HEK293 (cell line): ENCODE results near the gene CAB39L.

Experiments used
- HOXD13 ChIP-seq: sonication (generic); formaldehyde crosslinking; IDR thresholded peaks from 2 replicates; pipeline ENCODE4 v1.8.0; 2022; ENCODE audit warnings: missing genetic modification reagents, borderline replicate concordance
- KLF7 ChIP-seq: fragments of 450-650 bp; formaldehyde crosslinking; IDR thresholded peaks from 2 replicates; pipeline ENCODE4 v1.5.1; 2016; ENCODE audit warnings: missing biosample characterization, missing genetic modification characterization, borderline replicate concordance
- SETDB1 ChIP-seq: IDR thresholded peaks from one replicate; pipeline ENCODE4 v1.6.1; 2017; ENCODE audit warnings: mild to moderate bottlenecking, low read length, moderate library complexity, mixed read lengths; ENCODE audit not compliant: insufficient read length
- SP2 ChIP-seq: fragments of 450-650 bp; formaldehyde crosslinking; IDR thresholded peaks from 2 replicates; pipeline ENCODE4 v1.5.1; 2016; ENCODE audit warnings: missing biosample characterization, missing genetic modification characterization
- YY1 ChIP-seq: fragments of 450-650 bp; formaldehyde crosslinking; IDR thresholded peaks from 2 replicates; pipeline ENCODE4 v1.5.1; 2018; ENCODE audit warnings: missing biosample characterization, missing genetic modification characterization
- ZNF114 ChIP-seq: fragments of 450-650 bp; formaldehyde crosslinking; IDR thresholded peaks from 2 replicates; pipeline ENCODE4 v1.5.0; 2017; ENCODE audit warnings: missing biosample characterization, missing genetic modification characterization
- ZNF311 ChIP-seq: fragments of 450-650 bp; formaldehyde crosslinking; IDR thresholded peaks from 2 replicates; pipeline ENCODE4 v1.5.1; 2017; ENCODE audit warnings: missing biosample characterization, missing genetic modification characterization, borderline replicate concordance
- ZNF670 ChIP-seq: fragments of 450-650 bp; formaldehyde crosslinking; IDR thresholded peaks from 2 replicates; pipeline ENCODE4 v1.5.1; 2016; ENCODE audit warnings: missing biosample characterization, missing genetic modification characterization, low read depth
- TF ChIP-seq, protein P1 (sequence below): fragments of 450-650 bp; formaldehyde crosslinking; IDR thresholded peaks from 2 replicates; pipeline ENCODE4 v1.5.1; 2016; ENCODE audit warnings: missing biosample characterization, missing genetic modification characterization, low read depth
- TF ChIP-seq, protein P2 (sequence below): fragments of 450-650 bp; formaldehyde crosslinking; IDR thresholded peaks from 2 replicates; pipeline ENCODE4 v1.5.1; 2016; ENCODE audit warnings: missing biosample characterization, missing genetic modification characterization
- TF ChIP-seq, protein P3 (sequence below): fragments of 450-650 bp; formaldehyde crosslinking; IDR thresholded peaks from 2 replicates; pipeline ENCODE4 v1.5.1; 2016; ENCODE audit warnings: missing biosample characterization, missing genetic modification characterization
- TF ChIP-seq, protein P4 (sequence below): fragments of 450-650 bp; formaldehyde crosslinking; IDR thresholded peaks from 2 replicates; pipeline ENCODE4 v1.5.1; 2016; ENCODE audit warnings: missing biosample characterization, missing genetic modification characterization
- TF ChIP-seq, protein P5 (sequence below): fragments of 450-650 bp; formaldehyde crosslinking; IDR thresholded peaks from 2 replicates; pipeline ENCODE4 v1.5.1; 2016; ENCODE audit warnings: missing biosample characterization, missing genetic modification characterization
- TF ChIP-seq, protein P6 (sequence below): IDR thresholded peaks from 2 replicates; pipeline ENCODE4 v1.6.1; 2011; ENCODE audit warnings: mild to moderate bottlenecking, low read depth, low read length, borderline replicate concordance

DNA sequence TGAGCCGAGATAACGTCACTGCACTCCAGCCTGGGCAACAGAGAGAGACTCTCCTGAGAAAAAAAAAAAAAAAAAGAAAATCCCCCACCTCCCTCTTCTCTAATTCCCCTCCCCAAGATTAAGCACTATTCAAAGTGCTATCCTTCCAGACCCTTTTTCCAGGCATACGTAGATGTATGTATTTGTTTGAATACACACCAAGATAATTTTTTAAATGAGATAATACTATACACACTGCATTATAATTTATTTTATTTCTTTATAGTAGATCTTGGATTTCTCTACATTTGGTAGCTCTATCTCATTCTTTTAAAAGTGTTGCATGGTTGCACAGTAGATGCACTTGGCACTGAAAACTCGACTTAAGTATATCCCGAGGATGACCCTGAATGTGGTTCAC is 32.5 kb downstream of the CAB39L start:
- TF ChIP-seq ZNF311 (tag by site-specific recombination) = no peak
- no peak for TF ChIP-seq ZNF114 (tag by site-specific recombination)
- TF ChIP-seq, protein P1, sequence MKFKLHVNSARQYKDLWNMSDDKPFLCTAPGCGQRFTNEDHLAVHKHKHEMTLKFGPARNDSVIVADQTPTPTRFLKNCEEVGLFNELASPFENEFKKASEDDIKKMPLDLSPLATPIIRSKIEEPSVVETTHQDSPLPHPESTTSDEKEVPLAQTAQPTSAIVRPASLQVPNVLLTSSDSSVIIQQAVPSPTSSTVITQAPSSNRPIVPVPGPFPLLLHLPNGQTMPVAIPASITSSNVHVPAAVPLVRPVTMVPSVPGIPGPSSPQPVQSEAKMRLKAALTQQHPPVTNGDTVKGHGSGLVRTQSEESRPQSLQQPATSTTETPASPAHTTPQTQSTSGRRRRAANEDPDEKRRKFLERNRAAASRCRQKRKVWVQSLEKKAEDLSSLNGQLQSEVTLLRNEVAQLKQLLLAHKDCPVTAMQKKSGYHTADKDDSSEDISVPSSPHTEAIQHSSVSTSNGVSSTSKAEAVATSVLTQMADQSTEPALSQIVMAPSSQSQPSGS (tag by site-specific recombination) = no peak
- TF ChIP-seq, protein P2, sequence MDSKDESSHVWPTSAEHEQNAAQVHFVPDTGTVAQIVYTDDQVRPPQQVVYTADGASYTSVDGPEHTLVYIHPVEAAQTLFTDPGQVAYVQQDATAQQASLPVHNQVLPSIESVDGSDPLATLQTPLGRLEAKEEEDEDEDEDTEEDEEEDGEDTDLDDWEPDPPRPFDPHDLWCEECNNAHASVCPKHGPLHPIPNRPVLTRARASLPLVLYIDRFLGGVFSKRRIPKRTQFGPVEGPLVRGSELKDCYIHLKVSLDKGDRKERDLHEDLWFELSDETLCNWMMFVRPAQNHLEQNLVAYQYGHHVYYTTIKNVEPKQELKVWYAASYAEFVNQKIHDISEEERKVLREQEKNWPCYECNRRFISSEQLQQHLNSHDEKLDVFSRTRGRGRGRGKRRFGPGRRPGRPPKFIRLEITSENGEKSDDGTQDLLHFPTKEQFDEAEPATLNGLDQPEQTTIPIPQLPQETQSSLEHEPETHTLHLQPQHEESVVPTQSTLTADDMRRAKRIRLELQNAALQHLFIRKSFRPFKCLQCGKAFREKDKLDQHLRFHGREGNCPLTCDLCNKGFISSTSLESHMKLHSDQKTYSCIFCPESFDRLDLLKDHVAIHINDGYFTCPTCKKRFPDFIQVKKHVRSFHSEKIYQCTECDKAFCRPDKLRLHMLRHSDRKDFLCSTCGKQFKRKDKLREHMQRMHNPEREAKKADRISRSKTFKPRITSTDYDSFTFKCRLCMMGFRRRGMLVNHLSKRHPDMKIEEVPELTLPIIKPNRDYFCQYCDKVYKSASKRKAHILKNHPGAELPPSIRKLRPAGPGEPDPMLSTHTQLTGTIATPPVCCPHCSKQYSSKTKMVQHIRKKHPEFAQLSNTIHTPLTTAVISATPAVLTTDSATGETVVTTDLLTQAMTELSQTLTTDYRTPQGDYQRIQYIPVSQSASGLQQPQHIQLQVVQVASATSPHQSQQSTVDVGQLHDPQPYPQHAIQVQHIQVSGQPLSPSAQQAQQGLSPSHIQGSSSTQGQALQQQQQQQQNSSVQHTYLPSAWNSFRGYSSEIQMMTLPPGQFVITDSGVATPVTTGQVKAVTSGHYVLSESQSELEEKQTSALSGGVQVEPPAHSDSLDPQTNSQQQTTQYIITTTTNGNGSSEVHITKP (tag by site-specific recombination) = no peak
- no peak for TF ChIP-seq SP2 (tag by site-specific recombination)
- no peak for TF ChIP-seq ZNF670 (tag by site-specific recombination)
- TF ChIP-seq YY1 (tag by site-specific recombination) = no peak
- TF ChIP-seq KLF7 = no peak
- TF ChIP-seq HOXD13 (CRISPR knock-in tag) = no peak
- TF ChIP-seq, protein P3, sequence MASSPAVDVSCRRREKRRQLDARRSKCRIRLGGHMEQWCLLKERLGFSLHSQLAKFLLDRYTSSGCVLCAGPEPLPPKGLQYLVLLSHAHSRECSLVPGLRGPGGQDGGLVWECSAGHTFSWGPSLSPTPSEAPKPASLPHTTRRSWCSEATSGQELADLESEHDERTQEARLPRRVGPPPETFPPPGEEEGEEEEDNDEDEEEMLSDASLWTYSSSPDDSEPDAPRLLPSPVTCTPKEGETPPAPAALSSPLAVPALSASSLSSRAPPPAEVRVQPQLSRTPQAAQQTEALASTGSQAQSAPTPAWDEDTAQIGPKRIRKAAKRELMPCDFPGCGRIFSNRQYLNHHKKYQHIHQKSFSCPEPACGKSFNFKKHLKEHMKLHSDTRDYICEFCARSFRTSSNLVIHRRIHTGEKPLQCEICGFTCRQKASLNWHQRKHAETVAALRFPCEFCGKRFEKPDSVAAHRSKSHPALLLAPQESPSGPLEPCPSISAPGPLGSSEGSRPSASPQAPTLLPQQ = no peak
- TF ChIP-seq, protein P4, sequence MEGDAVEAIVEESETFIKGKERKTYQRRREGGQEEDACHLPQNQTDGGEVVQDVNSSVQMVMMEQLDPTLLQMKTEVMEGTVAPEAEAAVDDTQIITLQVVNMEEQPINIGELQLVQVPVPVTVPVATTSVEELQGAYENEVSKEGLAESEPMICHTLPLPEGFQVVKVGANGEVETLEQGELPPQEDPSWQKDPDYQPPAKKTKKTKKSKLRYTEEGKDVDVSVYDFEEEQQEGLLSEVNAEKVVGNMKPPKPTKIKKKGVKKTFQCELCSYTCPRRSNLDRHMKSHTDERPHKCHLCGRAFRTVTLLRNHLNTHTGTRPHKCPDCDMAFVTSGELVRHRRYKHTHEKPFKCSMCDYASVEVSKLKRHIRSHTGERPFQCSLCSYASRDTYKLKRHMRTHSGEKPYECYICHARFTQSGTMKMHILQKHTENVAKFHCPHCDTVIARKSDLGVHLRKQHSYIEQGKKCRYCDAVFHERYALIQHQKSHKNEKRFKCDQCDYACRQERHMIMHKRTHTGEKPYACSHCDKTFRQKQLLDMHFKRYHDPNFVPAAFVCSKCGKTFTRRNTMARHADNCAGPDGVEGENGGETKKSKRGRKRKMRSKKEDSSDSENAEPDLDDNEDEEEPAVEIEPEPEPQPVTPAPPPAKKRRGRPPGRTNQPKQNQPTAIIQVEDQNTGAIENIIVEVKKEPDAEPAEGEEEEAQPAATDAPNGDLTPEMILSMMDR (tag by site-specific recombination) = no peak
- TF ChIP-seq, protein P5, sequence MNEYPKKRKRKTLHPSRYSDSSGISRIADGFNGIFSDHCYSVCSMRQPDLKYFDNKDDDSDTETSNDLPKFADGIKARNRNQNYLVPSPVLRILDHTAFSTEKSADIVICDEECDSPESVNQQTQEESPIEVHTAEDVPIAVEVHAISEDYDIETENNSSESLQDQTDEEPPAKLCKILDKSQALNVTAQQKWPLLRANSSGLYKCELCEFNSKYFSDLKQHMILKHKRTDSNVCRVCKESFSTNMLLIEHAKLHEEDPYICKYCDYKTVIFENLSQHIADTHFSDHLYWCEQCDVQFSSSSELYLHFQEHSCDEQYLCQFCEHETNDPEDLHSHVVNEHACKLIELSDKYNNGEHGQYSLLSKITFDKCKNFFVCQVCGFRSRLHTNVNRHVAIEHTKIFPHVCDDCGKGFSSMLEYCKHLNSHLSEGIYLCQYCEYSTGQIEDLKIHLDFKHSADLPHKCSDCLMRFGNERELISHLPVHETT (tag by site-specific recombination) = no peak
- TF ChIP-seq, protein P6, sequence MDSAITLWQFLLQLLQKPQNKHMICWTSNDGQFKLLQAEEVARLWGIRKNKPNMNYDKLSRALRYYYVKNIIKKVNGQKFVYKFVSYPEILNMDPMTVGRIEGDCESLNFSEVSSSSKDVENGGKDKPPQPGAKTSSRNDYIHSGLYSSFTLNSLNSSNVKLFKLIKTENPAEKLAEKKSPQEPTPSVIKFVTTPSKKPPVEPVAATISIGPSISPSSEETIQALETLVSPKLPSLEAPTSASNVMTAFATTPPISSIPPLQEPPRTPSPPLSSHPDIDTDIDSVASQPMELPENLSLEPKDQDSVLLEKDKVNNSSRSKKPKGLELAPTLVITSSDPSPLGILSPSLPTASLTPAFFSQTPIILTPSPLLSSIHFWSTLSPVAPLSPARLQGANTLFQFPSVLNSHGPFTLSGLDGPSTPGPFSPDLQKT = no peak
- no peak for TF ChIP-seq SETDB1
